Activated CD4-positive, alpha-beta T cell treated with anti-CD3 and anti-CD28 coated beads for 4 hours (primary cell): ENCODE data around the gene SOX2.

ENCODE experiments used
- DNase-seq, 2 donors: peaks; one replicate each; pipeline ENCODE4 v3.0.0-alpha.2; 2020

SOX2 gene

GRCh38 chr3:181705086-181705480, 6.6 kb upstream of the SOX2 start:
- no peak for DNase-seq

DNA sequence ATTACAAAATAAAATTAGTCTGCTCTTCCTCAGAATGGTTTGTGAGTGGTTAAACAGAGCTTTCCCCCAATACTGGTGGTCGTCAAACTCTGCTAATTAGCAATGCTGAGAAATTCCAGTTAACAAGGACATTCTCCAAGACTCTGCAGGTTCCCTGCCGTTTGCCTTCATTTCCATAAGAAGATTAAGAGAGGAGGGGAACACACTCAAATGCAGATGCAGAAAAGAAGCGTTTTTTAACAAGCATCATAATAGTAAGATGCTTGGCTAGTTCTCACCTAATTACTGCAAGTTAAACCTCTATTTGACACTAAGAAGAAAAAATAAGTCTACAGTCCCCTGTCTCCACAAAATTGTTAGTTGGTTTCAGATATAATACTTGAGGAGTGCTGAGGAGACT, 3.7 kb upstream of the SOX2 start:
- no peak for DNase-seq

DNA sequence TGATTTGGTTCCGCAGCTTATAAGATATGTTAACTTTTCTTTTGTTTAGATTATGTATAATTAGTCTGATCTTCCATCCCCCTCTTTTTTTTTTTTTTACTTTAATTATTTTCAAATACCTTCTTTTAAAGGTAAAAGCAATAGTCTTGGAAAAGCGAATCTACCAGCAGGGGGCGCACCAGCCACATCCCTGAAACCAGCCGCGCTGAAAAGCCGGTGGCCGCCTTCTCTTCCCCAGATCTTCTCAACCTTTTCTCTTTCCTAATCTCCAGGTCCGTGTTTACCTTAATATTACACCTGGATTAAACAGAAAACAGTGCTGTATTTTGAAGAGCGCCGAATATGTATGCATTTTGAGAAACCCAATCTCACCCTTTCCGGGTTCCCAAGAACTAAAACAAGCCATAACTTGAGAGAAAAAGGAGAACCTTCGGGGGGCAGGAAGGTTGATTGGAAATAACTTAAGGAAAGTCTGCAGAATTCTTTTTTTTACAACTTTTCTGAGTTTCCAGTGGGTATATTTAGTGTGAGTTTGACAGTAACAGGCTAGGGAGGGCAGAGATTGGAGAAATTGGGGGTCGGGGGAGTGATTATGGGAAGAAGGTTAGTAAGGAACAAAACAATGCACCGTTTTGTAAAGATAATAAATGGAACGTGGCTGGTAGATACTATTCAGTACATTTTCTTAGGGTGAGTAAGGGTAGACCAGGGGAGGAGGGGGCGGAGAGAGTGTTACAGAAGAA, 2.0 kb upstream of the SOX2 start:
- DNase-seq, result peak; percentile 23 to 44

DNA sequence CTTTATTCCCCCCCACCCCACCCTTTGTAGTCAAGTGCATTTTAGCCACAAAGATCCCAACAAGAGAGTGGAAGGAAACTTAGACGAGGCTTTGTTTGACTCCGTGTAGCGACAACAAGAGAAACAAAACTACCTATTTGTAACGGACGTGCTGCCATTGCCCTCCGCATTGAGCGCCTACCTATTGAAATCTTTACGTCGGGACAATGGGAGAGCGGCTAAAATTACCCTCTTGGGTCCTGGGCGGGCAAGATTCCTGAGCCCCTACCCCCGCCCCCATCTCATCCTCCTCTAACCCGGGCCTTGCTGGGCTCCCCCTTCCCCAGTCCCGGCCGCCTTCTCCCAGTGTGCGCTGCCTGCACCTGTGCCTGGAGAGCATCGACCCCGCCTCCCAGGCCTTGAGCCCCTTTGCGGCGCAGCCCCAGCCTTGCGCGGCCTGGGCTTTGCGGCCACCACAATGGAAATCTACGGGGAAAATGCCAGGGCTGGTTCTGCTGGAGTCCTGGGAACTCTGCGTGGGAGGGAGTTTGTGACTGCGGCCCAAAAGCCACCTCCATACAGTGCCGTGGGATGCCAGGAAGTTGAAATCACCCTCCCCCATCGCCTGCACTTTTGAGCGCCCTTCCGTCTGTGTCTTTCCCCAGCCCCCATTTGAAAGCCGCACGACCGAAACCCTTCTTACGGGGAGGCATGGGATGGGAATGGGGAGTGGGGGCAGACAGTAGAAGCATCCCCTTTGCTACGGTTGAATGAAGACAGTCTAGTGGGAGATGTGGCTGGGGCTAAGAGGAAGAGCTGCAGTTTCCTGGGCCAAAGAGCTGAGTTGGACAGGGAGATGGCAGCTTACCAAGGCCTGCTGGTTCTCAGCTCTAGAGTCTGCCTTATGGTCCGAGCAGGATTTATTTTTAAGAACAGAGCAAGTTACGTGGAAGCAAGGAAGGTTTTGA, 1.1 kb upstream of the SOX2 start:
- DNase-seq, result no peak

- no peak for DNase-seq
Measured at GRCh38 chr3:181712226-181712552, 464 bp downstream of the SOX2 start.

DNA sequence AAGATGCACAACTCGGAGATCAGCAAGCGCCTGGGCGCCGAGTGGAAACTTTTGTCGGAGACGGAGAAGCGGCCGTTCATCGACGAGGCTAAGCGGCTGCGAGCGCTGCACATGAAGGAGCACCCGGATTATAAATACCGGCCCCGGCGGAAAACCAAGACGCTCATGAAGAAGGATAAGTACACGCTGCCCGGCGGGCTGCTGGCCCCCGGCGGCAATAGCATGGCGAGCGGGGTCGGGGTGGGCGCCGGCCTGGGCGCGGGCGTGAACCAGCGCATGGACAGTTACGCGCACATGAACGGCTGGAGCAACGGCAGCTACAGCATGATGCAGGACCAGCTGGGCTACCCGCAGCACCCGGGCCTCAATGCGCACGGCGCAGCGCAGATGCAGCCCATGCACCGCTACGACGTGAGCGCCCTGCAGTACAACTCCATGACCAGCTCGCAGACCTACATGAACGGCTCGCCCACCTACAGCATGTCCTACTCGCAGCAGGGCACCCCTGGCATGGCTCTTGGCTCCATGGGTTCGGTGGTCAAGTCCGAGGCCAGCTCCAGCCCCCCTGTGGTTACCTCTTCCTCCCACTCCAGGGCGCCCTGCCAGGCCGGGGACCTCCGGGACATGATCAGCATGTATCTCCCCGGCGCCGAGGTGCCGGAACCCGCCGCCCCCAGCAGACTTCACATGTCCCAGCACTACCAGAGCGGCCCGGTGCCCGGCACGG, 991 bp downstream of the SOX2 start:
- DNase-seq, result no peak

GRCh38 chr3:181713280-181713647, 1.5 kb downstream of the SOX2 start:
- no peak for DNase-seq

DNA sequence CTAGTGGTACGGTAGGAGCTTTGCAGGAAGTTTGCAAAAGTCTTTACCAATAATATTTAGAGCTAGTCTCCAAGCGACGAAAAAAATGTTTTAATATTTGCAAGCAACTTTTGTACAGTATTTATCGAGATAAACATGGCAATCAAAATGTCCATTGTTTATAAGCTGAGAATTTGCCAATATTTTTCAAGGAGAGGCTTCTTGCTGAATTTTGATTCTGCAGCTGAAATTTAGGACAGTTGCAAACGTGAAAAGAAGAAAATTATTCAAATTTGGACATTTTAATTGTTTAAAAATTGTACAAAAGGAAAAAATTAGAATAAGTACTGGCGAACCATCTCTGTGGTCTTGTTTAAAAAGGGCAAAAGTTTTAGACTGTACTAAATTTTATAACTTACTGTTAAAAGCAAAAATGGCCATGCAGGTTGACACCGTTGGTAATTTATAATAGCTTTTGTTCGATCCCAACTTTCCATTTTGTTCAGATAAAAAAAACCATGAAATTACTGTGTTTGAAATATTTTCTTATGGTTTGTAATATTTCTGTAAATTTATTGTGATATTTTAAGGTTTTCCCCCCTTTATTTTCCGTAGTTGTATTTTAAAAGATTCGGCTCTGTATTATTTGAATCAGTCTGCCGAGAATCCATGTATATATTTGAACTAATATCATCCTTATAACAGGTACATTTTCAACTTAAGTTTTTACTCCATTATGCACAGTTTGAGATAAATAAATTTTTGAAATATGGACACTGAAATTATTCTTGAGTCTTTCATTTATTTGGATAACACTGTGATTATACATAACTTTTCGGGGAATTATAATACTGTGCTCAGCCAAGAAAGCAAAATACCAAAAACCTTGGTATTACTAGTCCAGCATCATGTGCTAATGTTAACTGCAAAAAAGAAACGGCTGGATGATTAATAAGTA, 2.2 kb downstream of the SOX2 start:
- DNase-seq, result no peak

GRCh38 chr3:181715571-181716340, 4.0 kb downstream of the SOX2 start:
- no peak for DNase-seq

DNA sequence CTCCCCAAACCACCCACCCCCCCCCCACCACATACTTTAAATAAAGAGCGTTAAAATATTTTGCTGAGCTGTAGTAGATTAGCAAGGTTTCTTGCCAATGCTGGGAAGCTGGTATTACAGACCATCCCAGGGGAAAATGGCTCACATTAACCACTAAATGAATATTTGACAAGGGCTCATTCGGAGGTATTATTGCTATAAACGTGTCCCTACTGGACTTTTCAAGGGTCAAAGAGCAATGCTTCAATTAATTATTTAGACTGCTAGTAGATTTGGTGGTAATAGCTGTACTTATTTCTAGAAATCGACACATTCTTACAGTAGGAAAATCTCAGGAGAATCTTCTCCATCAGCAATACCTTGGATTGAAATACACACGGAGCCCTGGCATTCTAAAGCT, 5.2 kb downstream of the SOX2 start:
- DNase-seq, result no peak

- DNase-seq, result no peak
Measured at GRCh38 chr3:181717549-181718171, 5.9 kb downstream of the SOX2 start.

- DNase-seq, result no peak
Measured at GRCh38 chr3:181718369-181718768, 6.6 kb downstream of the SOX2 start.

GRCh38 chr3:181718987-181719911, 7.5 kb downstream of the SOX2 start:
- no peak for DNase-seq

- no peak for DNase-seq
Measured at GRCh38 chr3:181719991-181720680, 8.4 kb downstream of the SOX2 start.

- DNase-seq, result no peak
Measured at GRCh38 chr3:181721046-181721875, 9.5 kb downstream of the SOX2 start.

GRCh38 chr3:181722156-181722555, 10.4 kb downstream of the SOX2 start:
- no peak for DNase-seq

GRCh38 chr3:181722766-181723425, 11.2 kb downstream of the SOX2 start:
- DNase-seq, result no peak

GRCh38 chr3:181723625-181724191, 12.0 kb downstream of the SOX2 start:
- no peak for DNase-seq
